GM19023 (cell line): ENCODE data around the gene CABP5.
"Not testable (repeated sequence)": the region's sequence is repeated elsewhere in the genome, so short reads cannot be mapped to it uniquely, and the experiment has no call there.

Experiments used
- ATAC-seq: cut with Tn5 transposase; IDR thresholded peaks from one replicate; pipeline ENCODE4 v1.9.1; 2021; ENCODE audit warnings: mild to moderate bottlenecking, moderate library complexity; ENCODE audit not compliant: unreplicated experiment

CABP5 gene

DNA sequence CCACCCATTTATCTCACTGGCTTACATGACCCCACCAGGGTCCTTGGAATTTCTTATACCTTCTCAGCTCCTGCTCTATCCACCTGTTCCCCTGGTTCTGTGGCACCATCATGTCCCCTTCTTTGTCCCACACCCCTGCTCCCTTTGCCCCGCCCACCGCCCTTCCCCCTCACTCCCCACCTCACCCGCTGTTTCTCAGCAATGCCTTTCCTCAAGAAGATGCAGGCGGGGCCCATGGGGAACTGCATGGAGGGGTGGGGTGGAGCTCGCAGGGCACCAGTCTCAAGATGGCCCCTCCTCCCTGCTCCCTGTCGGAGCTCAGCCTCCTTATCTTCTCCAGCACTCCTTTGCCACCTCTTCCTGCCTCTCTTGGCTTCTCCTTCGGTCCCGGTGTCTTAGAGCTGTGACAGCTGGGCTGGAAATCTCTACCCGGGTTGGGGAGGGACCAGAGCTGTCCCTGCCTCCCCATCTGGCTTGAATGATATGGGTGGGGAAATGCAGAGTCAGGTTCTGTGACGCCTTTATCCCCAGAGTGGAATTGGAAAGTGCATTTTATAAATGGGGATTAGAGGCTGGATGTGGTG lies at the start of gene CABP5:
CABP5 (minus strand) TSS at position 405 of the 584 bp plus-strand sequence; CDS start at position 248, 157 bp downstream.
- ATAC-seq: no peak

DNA sequence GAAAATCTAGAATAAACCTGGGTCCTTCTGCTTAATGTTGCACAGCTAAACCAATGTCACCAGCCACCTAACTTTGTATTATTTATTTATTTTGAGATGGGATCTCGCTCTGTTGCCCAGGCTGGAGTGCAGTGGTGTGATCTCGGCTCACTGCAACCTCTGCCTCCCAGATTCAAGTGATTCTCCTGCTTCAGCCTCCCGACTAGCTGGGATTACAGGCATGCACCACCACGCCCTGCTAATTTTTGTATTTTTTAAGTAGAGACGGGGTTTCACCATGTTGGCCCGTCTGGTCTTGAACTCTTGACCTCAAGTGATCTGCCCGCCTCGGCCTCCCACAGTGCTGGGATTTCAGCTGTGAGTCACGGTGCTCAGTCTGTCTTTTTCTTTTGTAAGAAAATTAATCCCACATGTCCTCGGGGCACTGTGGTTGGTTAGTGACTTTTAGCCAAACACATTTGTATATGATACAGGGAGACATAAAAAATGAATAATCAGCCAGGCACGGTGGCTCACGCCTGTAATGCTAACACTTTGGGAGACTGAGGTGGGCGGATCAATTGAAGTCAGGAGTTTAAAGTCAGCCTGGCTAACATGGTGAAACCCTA lies 47.3 kb upstream of the CABP5 start:
- ATAC-seq: not testable (repeated sequence)

- ATAC-seq: no peak
These were observed 46.5 kb upstream of the CABP5 start for GRCh38 chr19:48090281-48090802.

DNA sequence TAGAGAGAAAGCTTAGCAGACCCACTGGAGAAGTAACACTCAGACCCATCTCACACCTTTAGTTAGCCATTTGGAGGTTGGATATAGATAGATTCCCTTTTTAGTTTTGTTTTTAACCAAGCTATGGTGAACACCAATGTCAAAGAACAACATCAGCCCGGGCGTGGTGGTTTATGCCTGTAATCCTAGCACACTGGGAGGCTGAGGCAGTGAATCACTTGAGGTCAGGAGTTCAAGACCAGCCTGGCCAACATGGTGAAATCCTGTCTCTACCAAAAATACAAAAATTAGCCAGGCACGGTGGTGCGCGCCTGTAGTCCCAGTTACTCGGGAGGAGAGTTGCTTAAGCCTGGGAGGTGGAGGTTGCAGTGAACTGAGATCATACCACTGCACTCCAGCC lies 45.1 kb upstream of the CABP5 start:
- not testable (repeated sequence) for ATAC-seq

GRCh38 chr19:48085904-48086864 lies 42.3 kb upstream of the CABP5 start:
- ATAC-seq: no peak

- ATAC-seq: no peak
These were observed 41.2 kb upstream of the CABP5 start for GRCh38 chr19:48085076-48085475.

- no peak for ATAC-seq
These were observed 37.2 kb upstream of the CABP5 start for GRCh38 chr19:48081106-48081505.

DNA sequence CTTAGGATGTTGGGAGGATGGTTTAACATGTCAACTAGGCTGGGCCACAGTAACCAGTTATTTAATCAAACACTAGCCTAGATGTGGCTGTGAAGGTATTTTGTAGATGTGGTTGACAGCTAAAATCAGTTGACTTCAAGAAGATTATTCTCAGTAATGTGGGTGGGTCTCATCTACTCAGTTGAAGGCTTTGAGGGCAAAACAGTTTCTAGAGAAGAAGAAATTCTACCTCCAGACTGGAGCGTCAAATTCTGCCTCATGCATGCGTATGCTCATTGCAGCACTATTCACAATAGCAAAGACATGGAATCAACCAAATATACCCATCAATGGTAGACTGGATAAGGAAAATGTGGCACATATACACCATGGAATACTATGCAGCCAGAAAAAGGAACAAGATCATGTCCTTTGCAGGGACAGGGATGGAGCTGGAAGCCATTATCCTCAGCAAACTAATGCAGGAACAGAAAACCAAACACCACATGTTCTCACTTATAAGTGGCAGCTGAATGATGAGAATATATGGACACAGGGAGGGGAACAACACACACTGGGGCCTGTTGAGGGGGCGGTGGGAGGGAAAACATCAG lies 26.4 kb upstream of the CABP5 start:
- not testable (repeated sequence) for ATAC-seq

DNA sequence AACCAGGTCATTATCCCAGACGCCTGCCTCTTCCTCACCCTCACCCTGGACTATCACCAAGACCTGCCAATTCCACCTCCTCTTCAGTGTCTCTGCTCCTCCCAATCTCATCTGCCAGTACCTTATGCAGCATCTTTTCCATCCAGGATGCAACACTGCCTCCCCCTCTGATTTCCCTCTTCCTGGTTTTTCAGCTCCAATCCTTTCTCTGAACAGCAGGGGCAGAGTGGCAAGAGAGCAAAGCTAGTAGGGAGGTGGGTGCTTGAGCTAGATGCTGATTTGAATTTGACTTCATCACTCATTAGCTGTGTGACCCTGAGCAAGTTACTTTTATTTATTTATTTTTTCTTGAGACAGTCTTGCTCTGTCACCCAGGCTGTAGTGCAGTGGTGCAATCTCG lies 25.6 kb upstream of the CABP5 start:
- no peak for ATAC-seq

GRCh38 chr19:48064509-48064908 lies 20.6 kb upstream of the CABP5 start:
- ATAC-seq: no peak

- ATAC-seq: no peak
These were observed 17.8 kb upstream of the CABP5 start for GRCh38 chr19:48061401-48062344.

- no peak for ATAC-seq
These were observed 16.5 kb upstream of the CABP5 start for GRCh38 chr19:48060381-48060780.

GRCh38 chr19:48059331-48059730 lies 15.5 kb upstream of the CABP5 start:
- ATAC-seq: no peak

- ATAC-seq: no peak
These were observed 10.0 kb upstream of the CABP5 start for GRCh38 chr19:48053856-48054255.

GRCh38 chr19:48053076-48053475 lies 9.2 kb upstream of the CABP5 start:
- no peak for ATAC-seq

- no peak for ATAC-seq
These were observed 7.6 kb upstream of the CABP5 start for GRCh38 chr19:48051335-48052033.

DNA sequence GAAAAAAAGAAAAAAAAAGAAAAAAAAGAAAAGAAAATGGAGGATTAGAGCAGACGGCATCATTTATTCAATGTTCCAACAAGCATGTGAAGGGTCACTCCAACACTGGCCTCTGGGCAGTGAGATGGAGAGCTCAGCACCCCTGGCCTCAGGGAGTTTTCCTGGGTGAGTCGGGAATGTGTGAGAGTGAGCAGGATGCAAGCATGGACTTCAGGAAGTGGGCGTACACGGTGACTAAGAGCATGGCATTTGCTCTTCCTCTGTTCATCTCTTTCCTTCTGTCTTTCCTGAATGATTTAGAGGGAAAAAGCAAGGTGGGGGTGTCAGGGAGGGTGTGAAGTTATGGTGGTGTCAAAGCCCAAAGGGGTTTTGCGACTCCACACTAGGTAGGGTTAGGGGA lies 682 bp upstream of the CABP5 start:
- no peak for ATAC-seq

DNA sequence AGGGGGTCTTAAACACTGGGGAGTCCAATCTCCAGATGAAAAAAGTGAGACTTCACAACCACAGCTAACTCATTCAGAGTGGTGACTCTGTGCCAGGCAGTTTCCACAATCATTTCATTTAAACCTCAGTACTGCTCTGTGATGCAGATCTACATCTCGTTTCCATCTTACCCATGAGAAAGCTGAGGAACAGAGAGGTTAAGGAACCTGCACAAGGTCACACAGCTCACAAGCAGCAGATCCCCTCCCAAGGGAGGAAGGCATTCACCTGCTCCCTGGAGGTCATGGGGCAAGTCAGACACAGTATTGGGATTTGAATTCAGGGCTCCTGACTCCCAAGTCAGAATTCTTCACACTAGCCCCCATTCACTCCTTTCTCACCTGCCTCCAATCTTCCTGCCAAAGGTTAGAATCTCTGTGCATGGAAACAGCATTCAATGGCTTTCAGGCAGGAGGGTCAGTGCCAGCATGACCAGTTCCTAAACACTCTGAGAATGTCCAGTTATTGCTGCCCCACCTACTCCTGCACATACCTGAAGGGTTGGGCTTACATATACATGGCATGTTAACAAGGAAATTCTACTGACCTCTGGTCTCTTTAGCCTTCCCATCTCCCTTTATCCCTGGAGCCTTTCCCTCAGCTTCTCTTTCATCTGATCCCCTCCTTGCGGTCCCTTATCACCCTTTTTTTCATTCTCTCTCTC lies 1.9 kb downstream of the CABP5 start:
- ATAC-seq: no peak

DNA sequence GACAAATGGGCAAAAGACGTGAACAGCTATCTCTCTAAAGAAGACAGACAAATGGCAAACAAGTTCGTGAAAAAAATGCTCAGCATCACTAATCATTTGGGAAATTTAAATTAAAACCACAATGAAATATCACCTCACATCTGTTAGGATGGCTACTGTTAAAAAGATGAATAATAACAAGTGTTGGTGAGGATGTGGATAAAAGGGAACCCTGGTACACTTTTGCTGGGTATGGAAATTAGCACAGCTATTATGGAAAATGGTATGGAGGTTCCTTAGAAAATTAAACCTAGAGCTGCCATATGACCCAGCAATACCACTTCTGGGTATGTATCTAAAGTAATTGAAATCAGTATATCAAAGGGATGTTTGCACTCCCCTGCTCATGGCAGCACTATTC lies 7.1 kb downstream of the CABP5 start:
- no peak for ATAC-seq
